OCI-LY1 (cell line): Measurements from ENCODE around the gene PPFIA1.

ENCODE experiments used
- H2AFZ ChIP-seq: fragments of 200-600 bp; sonication (generic), shearing (Covaris generic); 2 replicates; pipeline ENCODE4 v1.6.0; 2014; ENCODE audit warnings: antibody characterized with exemption, mild to moderate bottlenecking, low read length
- H3F3A ChIP-seq: fragments of 200-600 bp; sonication (generic), shearing (Covaris generic); 2 replicates; pipeline ENCODE4 v1.6.0; 2014; ENCODE audit warnings: mild to moderate bottlenecking, antibody characterized with exemption, low read length, moderate library complexity; ENCODE audit not compliant: insufficient read depth
- H3K27ac ChIP-seq: fragments of 200-600 bp; sonication (generic); 2 replicates; pipeline ENCODE4 v1.5.1; 2014; ENCODE audit warnings: low read length, mixed run types, mild to moderate bottlenecking, low read depth; ENCODE audit not compliant: poor library complexity, severe bottlenecking
- H3K27me3 ChIP-seq: fragments of 200-600 bp; sonication (generic); 2 replicates; pipeline ENCODE4 v1.6.0; 2014; ENCODE audit warnings: antibody characterized with exemption, mild to moderate bottlenecking, low read length, moderate library complexity; ENCODE audit not compliant: insufficient read depth
- H3K36me3 ChIP-seq: fragments of 200-600 bp; sonication (generic); 2 replicates; pipeline ENCODE4 v1.6.1; 2014; ENCODE audit warnings: mild to moderate bottlenecking, antibody characterized with exemption, low read length, moderate library complexity, mixed read lengths; ENCODE audit not compliant: insufficient read depth
- H3K4me1 ChIP-seq: fragments of 200-600 bp; sonication (generic); 2 replicates; pipeline ENCODE4 v1.5.1; 2014; ENCODE audit warnings: mild to moderate bottlenecking, low read length, moderate library complexity; ENCODE audit not compliant: insufficient read depth, severe bottlenecking
- H3K4me2 ChIP-seq: fragments of 200-600 bp; sonication (generic), shearing (Covaris generic); 2 replicates; pipeline ENCODE4 v1.6.1; 2014; ENCODE audit warnings: low read length
- H3K4me3 ChIP-seq: fragments of 200-600 bp; sonication (generic); 2 replicates; pipeline ENCODE4 v1.5.1; 2014; ENCODE audit warnings: low read length, low read depth, mild to moderate bottlenecking, mixed read lengths; ENCODE audit not compliant: poor library complexity, severe bottlenecking
- H3K79me2 ChIP-seq: fragments of 200-600 bp; shearing (Covaris generic); 2 replicates; pipeline ENCODE4 v1.6.1; 2016; ENCODE audit warnings: mixed run types, low read length, mixed read lengths; ENCODE audit not compliant: insufficient read depth
- H3K9ac ChIP-seq: fragments of 200-600 bp; sonication (generic), shearing (Covaris generic); 2 replicates; pipeline ENCODE4 v1.6.1; 2014; ENCODE audit warnings: mild to moderate bottlenecking, low read length, mixed read lengths
- H3K9me2 ChIP-seq: fragments of 200-600 bp; sonication (generic), shearing (Covaris generic); 2 replicates; pipeline ENCODE4 v1.6.1; 2014; ENCODE audit warnings: low read depth, mild to moderate bottlenecking, low read length, mixed read lengths
- H3K9me3 ChIP-seq: fragments of 200-600 bp; shearing (Covaris generic); 2 replicates; pipeline ENCODE4 v1.6.1; 2014; ENCODE audit warnings: low read length, mixed read lengths
- H4K20me1 ChIP-seq: fragments of 200-600 bp; sonication (generic), shearing (Covaris generic); 2 replicates; pipeline ENCODE4 v1.6.0; 2016; ENCODE audit warnings: mild to moderate bottlenecking, low read length; ENCODE audit not compliant: insufficient read depth
- EZH2 ChIP-seq: fragments of 200-600 bp; sonication (generic), shearing (Covaris generic); IDR thresholded peaks from 2 replicates; pipeline ENCODE4 v1.8.0; 2017; ENCODE audit warnings: borderline replicate concordance, mixed run types, mild to moderate bottlenecking, antibody characterized with exemption, low read length, moderate library complexity, mixed read lengths
- TF ChIP-seq, protein P1 (sequence below): fragments of 200-600 bp; sonication (generic), shearing (Covaris generic); IDR thresholded peaks from 2 replicates; pipeline ENCODE4 v1.5.1; 2017; ENCODE audit warnings: mild to moderate bottlenecking, antibody characterized with exemption, low read length, moderate library complexity, mixed read lengths

PPFIA1 gene

DNA sequence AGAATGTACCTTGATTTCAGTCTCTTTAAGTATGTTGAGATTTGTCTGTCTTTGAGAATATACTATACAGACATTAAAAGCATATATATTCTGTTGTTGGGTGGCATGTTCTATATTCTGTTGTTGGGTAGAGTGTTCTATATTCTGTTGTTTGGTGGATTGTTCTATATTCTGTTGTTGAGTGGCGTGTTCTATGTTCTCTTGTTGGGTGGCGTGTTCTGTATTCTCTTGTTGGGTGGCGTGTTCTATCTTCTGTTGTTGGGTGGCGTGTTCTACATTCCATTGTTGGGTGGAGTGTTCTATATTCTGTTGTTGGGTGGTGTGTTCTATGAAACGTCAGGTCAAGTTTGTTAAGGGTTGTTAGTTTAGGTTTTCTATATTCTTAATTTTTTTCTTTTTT, 100.8 kb downstream of the PPFIA1 start:
- Histone ChIP-seq H4K20me1 (no peaks in the 10 kb centered on the region), H3K27ac (no peak overlapping the region), H3K4me3 (no peak overlapping the region), H3K36me3 (peaks cover 61% of the 10 kb centered on the region), H3K79me2 (no peaks in the 10 kb centered on the region), H3K27me3 (no peaks in the 10 kb centered on the region), H3K9me3 (peaks cover 6% of the 10 kb centered on the region; the same call in 1 of the 2 replicates), H2AFZ (no peak overlapping the region), H3K9me2 (no peaks in the 10 kb centered on the region), H3K9ac (no peak overlapping the region), H3F3A (no peaks in the 10 kb centered on the region), H3K4me2 (no peak overlapping the region), H3K4me1 (no peaks in the 10 kb centered on the region)
- no peak for TF ChIP-seq EZH2
- TF ChIP-seq, protein P1, sequence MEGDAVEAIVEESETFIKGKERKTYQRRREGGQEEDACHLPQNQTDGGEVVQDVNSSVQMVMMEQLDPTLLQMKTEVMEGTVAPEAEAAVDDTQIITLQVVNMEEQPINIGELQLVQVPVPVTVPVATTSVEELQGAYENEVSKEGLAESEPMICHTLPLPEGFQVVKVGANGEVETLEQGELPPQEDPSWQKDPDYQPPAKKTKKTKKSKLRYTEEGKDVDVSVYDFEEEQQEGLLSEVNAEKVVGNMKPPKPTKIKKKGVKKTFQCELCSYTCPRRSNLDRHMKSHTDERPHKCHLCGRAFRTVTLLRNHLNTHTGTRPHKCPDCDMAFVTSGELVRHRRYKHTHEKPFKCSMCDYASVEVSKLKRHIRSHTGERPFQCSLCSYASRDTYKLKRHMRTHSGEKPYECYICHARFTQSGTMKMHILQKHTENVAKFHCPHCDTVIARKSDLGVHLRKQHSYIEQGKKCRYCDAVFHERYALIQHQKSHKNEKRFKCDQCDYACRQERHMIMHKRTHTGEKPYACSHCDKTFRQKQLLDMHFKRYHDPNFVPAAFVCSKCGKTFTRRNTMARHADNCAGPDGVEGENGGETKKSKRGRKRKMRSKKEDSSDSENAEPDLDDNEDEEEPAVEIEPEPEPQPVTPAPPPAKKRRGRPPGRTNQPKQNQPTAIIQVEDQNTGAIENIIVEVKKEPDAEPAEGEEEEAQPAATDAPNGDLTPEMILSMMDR, result no peak

DNA sequence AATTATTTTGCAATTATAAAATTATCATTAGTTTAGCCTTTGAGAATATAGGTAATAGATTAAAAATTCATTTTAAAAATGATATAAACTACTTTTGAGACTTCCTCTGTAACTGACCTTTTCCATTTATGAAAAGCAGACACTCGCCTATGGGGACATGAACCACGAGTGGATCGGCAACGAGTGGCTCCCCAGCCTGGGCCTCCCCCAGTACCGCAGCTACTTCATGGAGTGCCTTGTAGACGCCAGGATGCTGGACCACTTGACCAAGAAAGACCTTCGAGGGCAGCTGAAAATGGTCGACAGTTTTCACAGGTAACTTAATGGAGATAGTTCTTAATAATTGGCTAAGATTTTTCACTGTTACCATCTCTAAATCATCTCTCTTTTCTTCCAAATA, 101.6 kb downstream of the PPFIA1 start:
- no peaks in the 10 kb centered on the region for H4K20me1 ChIP-seq

DNA sequence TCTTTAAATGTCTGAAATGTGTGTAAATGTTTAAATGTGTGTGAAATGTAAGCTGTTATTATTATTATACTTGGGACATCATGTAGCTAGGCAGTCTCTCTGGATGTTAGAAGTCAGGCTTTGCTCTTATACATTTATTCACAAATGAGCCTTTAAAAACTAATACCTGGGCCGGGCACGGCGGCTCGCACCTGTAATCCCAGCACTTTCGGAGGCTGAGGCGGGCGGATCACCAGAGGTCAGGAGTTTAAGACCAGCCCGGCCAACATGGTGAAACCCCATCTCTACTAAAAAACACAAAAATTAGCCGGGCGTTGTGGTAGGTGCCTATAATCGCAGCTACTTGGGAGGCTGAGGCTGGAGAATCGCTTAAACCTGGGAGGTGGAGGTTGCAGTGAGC, 106.1 kb downstream of the PPFIA1 start:
- Histone ChIP-seq H3K79me2 (no peaks in the 10 kb centered on the region), H3K4me3 (no peak overlapping the region), H3F3A (no peaks in the 10 kb centered on the region), H3K36me3 (peaks cover 85% of the 10 kb centered on the region), H3K27me3 (no peaks in the 10 kb centered on the region), H3K4me1 (no peaks in the 10 kb centered on the region), H3K9ac (no peak overlapping the region), H3K9me3 (no peaks in the 10 kb centered on the region), H3K9me2 (no peaks in the 10 kb centered on the region), H4K20me1 (no peaks in the 10 kb centered on the region), H2AFZ (no peak overlapping the region), H3K4me2 (no peak overlapping the region), H3K27ac (no peak overlapping the region)
- TF ChIP-seq, protein P1, result no peak
- TF ChIP-seq EZH2, result no peak

More for the DNA sequence above, 101.6 kb downstream of the PPFIA1 start:
- Histone ChIP-seq H3K79me2 (no peaks in the 10 kb centered on the region), H2AFZ (no peak overlapping the region), H3K4me2 (no peak overlapping the region), H3K4me1 (no peaks in the 10 kb centered on the region), H3K9ac (no peak overlapping the region), H3F3A (no peaks in the 10 kb centered on the region), H3K9me2 (no peaks in the 10 kb centered on the region), H3K9me3 (peaks cover 5% of the 10 kb centered on the region; the same call in 1 of the 2 replicates), H3K27ac (no peak overlapping the region), H3K36me3 (peaks cover 62% of the 10 kb centered on the region), H3K4me3 (no peak overlapping the region), H3K27me3 (no peaks in the 10 kb centered on the region)
- TF ChIP-seq, protein P1, result no peak
